Measurements from ENCODE around the gene KCNG2. TPM values are rescaled to one million over a fixed set of nuclear protein-coding genes. Genes with fewer than 3 reads are reported as not detected.

Gene KCNG2
- total RNA-seq, 1 donor from 2014 or later: not detected

DNA sequence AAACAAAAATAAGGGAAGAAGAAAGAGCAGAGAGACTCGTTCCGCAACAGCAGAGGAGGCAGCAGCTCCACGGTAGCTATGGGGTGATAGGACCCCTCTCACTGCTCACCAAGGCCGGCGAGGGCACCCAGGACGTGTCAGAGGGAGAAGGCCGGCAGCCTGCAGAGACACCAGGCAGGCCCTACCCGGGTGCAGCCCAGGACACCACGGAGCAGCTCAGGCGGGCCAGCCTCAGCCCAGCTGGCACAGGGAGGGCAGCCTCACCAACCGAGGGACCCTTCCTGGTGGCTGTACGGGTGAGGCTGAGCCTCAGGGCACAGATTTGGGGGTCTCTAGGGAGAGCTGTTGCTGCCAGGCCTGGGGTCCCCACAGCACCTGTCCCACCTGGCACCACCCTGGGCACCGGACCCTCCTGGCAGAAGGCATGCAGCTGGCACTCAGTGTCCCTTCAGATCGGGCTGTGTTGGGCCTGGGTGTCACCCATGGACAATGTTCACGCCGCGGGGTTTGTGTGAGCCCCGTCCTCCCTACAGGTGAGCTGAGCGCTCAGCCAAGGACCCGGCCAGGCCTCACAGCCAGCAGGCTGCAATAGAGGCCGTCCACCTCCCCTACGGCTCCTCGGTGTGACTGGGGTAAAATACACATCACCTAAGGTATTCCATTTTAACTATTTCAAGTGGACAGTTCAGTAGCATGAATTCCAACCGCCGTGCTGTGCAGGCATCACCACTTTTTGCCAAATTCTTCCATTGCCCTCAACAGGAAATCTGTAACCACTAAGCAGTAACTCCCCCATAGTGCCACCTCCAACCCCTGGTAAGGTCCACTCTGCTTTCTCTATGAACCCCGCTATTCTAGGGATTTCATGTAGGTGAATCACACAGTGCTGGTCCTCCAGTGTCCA lies 21.6 kb downstream of the KCNG2 start:
- no peak for DNase-seq

DNA sequence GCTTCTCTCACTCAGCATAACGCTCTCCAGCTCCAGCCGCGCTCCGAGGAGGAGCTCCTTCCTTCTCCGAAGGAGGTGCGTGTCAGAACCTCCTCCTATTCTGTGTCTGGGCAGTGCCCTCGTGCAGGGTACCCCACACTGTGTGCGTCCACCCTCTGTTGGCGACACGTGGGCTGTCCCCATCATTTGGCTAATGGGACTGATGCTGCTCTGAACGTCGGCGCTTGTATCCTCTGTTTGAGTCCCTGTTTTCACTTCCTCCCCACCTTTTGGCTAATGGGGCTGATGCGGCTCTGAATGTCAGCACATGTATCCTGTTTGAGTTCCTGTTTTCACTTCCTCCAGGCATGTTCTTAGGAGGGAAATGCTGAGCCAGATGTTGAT lies 22.2 kb downstream of the KCNG2 start:
- peak; percentile 29 for DNase-seq

DNA sequence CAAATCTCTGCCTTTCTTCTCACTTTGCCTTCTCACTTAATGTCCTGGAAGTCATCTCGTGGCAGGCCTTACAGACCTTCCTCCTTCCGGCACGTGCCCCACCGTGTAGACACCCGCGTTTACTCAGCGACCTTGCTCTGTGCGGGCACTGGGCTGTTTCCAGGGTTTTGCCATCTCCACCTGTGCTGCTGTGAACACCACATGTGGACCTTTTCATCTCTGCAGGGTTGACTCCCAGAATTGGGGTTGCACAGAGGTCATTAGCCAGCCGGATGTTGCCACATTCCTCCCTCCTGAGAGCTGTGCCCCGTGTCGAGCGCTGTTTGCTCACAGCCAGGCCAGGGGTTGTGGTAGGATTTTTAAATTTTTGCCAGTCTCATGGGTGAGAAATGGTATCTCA lies 25.4 kb downstream of the KCNG2 start:
- DNase-seq: no peak

DNA sequence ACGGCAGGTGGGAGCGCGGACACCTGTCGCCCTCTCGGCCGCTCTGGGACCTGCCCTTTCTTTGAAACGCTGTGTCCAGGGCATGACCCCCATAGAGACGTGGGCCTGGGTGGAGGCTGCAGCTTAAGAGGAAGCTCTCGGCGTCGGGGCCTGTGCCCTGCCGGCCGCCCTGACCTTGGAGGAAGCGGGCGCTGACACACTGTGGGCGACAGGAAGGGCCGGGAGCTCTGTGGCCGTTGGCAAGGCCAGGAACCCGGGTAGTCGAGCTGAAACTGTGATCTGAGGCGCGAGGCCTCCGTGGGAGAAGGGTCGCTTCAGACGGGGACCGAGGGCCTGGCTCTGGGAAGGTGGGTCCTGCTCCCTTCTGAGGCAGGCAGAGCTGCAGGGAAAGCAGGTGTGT lies 28.2 kb downstream of the KCNG2 start:
- no peak for DNase-seq

DNA sequence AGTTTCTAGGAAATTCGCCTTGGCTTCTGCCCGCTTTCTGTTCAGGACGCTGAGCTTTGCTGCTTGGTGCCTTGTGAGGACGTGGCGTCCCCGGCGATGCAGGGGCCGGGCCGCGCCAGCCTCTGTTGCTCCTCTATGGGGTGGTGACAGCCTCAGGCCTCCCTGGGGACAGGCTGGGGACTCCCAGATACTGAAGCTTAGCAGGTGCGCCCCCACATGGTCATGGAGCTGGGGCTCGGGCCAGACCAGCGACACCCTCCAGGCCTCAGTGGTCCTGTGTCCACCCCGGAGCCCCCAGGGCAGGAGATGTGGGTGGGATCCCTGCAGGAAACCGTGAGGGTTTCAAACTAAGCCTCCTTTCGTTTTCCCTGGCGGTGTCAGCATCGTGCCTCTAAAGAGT lies 29.2 kb downstream of the KCNG2 start:
- no peak for DNase-seq

DNA sequence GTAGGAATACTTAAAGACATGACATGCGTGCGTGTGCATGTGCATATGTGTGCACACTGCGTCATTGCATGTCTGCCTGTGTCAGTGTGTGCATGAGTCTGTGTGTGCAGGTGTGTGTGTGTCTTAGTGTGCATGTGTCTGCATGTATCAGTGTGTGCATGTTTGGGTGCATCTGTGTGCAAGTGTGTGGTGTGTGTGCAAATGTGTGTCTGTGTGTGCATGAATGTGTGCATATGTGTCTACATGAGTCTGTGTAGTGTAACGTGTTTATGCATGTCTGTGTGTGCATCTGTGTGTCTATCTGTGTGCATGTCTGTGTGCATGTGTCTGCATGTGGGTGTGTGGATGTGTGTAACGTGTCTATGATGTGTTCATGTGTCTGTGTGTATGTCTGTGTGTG lies 30.5 kb downstream of the KCNG2 start:
- DNase-seq: no peak

DNA sequence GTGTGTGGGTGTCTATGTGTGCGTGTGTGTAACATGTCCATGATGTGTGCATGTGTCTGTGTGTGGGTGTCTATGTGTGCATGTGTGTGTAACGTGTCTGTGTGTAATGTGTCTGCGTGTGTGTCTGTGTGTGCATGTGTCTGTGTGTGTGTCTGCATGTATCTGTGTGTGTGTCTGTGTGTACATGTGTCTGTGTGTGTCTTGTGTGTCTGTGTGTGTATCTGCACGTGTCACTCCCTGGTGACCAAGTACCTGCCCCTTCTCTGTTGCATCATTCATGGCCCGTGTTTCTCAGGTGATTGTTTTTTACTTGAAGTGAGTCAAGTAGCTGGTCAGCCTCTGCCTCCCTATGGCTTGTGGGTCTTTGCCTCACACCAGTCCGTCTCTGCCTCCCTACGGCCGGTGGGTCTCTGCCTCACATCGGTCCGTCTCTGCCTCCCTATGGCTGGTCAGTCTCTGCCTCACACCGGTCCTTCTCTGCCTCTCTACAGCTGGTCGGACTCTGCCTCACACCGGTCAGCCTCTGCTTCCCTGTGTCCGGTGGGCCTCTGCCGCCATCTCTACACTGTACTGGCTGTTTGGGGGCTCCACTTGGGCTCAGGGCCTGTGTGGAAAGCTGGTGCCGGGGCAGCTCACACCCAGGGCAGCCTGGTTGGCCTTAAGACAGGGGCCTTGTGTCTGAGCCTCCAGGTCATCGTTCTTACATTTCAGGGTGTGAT lies 31.6 kb downstream of the KCNG2 start:
- no peak for DNase-seq

DNA sequence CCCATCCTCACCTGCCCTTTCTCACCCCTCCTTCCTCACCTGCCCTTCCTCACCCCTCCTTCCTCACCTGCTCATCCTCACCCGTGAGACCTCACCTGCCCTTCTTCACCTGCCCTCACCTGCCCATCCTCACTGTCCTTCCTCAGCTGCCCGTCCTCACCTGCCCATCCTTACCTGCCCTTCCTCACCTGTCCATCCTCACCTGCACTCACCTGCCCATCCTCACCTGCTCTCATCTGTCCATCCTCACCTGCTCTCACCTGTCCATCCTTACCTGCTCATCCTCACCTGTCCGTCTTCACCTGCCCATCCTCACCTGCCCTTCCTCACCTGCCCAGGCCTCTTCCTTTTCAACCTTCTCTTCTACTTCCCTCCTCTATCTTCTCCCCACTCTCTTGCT lies 34.4 kb downstream of the KCNG2 start:
- no peak for DNase-seq

DNA sequence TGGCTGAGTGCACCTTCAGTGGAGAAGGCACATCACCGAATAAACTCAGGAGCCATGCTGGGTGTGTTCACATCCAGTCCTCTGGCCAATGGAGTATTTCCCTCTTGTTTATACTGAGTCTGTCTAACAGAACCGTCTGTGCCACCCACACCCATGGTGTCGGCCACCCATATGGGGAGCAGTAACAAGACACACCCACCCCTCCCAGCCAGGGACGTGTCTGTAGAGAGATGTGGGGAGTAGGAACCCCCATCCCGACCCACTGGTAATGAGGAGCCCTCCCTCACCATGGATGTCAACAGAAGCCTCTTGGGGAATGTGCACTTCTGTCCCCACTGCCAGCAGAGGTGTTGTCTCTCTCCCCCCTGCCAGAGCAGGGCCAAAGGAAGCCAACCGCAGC lies 37.1 kb downstream of the KCNG2 start:
- DNase-seq: no peak

DNA sequence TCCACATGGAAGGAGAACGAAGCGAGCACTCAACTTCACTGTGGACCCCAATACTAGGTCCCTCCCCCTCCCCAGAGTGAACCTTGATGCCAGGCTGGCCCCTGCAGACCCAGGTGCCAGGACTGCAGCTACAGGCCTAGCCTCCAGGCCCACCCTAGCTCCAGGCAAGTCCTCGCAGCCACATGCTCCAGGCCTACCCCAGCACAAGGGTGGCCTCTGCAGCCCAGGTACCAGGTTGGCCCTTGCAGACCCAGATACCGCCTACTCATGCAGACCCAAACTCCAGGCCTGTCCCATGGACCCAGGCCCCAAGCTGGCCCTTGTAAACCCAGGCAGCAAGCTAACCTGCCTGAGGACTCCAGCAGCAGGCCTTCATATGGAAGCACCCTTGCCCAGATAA lies 44.2 kb downstream of the KCNG2 start:
- no peak for DNase-seq

DNA sequence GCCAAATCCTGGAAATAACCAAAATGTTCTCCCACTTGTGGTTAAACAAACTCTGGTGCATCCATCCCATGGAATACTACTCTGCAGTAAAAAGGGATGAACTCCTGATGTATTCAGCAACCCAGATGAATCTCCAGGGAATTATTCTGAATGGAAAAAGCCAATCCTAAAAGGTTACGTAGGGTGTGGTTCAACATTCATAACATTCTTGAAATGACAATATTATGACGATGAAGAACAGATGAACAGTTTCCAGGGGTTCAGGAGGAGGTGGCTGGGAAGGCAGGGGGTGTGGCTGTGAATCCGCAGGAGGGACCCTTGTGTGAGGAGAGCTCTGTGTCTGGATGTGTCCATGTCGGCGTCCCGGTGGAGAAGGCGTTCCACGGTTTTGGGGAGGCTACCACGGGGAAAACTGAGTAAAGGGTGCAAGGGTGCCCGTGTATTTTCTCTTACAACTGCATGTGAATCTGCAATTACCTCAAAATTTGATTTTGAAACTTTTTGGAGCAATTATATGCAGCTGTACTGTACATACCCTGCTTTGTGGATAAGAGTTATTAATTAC lies 47.3 kb downstream of the KCNG2 start:
- no peak for DNase-seq

DNA sequence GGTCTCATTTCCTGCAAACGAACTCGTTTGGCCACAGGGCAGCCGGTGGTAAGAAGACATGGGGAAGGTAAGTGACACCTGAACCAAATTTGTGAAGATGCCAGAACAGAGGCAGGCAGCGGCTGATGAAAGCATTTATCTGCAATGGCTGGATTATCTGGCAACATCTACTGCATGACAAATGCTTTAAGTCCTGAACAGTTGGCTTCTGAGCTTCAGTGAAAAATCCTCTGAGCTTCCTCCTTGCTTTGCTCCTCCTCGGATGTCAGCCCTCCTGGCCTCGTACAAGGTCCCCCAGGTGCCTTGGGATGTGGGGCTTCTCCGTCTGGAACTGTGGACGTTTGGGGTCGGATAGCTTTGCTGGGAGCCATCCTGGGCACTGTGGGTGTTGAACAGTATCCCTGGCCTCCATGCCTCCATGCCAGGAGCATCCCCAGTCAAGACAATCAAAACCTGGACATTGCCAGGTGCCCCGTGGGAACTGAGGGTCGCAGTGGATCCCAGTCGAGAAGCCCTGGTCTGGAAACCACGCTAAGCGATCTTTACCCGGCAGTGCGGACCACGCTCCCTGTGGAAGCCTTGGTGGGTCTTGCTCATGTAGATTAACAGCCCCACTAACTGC lies 49.3 kb downstream of the KCNG2 start:
- DNase-seq: peak; percentile 33

DNA sequence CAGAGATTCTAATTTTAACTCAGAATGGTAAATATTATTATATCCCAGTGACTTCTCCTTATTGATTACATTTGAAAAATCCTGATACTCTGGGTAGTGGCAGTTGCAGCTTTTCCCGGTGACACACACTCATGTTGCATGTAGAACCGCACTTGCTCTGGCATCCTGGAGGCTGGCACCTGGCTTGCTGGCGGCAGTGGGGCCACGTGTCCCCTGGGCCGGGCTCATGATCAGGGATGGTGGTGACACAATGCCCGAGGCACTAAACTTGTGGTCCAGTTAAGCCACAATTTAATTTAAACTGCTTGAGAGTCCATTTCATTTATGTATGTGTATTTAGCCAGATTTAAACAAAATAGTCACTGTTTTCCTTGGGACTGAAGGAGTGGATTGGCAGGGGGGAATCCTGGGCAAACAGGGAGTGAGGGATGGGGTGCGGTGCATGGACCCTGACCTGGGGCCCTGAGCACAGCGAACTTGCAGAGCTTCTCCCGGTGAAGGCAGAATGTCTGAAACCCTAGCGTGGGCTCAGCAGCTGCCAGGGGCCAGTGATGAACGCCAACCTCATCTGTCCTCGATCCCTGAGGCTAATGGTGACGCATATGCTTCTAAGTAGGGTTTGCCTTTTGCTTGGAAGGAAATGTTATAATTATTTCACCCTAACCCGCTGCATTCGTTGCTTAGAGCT lies 50.0 kb downstream of the KCNG2 start:
- peak; percentile 37 for DNase-seq

DNA sequence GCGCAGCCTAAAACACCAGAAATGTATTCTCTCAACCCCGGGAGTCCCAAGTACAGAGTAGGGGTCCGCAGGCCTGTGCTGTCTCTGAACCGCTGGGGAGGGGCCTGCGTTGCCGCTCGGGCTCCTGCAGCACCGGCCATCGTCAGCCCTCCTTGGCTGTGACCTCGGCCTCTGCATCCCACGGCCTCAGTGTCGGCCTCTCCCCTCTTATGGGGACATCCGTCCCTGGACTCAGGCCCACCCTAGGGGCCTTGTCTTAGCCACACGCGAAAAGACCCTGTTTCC lies 50.5 kb downstream of the KCNG2 start:
- DNase-seq: no peak

DNA sequence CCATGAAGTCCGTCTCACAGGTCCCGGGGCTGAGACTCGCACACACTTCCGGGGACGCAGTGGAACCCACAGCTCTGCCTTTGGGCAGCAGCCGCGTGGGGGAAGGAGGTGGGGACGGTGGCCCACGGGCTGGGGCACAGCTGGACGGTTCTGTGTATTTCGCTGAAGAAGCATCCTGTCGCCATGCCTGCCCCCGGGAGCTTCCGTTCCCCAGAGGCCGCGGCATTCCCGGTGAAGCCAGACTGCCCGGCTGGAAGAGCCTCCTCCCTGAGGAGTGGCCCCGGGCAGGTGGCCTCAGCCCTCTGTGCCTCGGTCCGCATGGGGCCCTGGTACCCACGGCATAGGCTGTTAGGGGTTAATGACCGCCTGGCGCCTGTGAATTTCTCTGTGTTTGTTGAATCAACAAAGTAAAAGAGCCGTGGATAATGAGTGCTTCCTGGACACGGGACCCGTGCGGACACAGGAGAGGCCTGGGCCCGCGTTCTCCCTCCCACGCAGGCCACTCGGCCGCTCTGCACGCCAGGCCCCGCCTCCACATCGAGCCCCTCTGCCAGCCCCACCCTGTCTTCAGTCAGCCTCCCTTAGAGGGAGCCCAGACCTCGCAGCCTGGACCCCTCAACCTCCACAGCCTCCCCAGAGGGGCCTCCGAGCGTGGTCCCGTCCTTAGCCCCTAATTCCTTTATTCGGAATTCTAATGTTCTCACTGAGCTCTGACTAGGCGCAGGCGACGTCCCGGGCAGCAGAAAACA lies 51.0 kb downstream of the KCNG2 start:
- no peak for DNase-seq

DNA sequence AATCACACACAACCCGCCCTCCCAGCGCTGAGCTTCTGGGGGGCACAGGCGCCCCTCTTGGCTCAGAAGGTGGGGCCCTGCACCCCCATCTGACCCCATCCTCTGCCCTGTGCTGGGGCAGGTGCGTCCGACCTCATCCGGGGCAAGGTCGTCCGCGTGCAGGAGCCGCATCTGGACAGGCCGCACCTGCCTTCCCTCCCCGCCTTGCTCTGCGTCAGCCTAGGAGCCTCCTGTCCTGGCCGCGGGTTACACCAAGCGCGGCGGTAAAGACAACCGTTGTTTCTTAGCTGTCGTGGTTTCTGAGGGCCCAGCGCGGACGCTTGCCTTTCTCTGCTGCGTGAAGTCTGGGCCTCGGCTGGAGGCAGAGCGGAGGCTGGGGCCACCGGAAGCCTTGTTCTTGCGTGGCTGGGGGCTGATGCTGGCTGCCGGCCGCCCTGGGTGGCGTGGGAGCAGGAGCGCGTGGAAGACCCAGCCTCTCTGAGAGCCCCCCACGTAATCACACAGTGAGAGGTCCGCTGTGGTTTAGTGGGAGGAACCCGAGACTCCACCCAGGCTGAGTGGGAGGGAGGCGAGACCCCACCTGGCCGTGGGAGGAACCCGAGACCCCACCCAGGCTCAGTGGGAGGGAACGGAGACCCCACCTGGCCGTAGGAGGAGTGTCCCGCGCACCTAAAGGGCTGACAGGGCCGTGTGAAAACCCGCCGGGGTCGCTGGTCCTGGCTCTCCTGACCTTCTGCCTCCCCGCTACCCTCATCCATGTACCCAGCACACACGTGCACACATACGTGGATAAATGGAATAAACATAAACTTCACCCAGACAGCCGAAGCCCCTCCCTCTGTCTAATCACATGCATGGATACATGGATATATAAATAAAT lies 51.8 kb downstream of the KCNG2 start:
- no peak for DNase-seq

DNA sequence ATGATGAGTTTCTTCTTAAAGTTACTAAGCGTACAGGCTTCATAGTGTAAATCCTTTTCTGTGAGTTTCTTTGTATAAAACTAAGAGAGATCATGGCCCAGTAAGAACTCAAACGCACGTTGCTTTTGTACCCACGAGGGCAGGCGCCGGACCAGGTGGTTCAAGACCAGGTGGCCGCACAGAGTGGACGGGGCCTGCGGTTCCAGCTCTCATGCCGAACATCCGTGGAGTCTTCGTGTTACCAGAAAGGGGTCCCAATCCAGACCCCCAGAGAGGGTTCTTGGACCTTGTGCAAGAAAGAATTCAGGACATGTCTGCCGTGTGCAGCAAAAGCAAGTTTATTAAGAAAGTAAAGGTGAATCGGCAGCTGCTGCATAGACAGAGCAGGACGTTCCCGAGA lies 53.0 kb downstream of the KCNG2 start:
- DNase-seq: no peak

DNA sequence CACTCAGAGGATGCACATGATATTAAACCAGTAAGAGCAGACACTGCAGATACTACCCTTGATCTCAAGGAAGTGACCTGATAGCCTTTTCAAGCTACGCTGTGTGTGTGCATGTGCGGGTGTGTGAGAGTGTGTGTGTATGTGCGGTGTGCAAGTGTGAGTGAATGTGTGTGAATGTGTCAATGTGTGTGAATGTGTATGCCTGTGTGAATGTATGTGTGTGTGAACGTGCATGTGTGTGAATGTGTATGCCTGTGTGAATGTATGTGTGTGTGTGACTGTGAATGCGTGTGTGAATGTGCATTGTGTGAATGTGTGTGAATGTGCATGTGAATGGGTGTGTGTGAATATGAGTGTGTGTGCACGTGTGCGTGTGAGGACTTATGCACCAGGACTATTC lies 53.8 kb downstream of the KCNG2 start:
- no peak for DNase-seq

DNA sequence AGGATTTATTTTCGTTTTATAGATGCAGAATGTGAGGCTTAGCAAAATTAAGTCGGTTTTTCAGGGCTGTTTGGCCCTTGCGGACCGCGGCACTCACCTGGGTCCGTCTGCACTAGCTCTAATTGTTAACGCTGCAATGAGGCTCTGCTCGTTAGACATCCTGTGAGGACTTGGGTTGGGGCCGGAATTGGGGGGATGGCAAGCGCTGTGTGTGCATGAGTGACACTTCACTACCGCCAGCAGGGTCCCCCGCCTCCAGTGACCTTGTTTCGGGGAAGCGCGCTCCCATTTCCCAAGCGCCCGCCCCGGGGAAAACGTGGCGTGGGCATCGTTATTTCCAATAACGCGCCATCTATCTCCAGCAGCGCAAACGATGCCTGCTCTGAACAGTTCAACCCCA lies 54.2 kb downstream of the KCNG2 start:
- DNase-seq: no peak

DNA sequence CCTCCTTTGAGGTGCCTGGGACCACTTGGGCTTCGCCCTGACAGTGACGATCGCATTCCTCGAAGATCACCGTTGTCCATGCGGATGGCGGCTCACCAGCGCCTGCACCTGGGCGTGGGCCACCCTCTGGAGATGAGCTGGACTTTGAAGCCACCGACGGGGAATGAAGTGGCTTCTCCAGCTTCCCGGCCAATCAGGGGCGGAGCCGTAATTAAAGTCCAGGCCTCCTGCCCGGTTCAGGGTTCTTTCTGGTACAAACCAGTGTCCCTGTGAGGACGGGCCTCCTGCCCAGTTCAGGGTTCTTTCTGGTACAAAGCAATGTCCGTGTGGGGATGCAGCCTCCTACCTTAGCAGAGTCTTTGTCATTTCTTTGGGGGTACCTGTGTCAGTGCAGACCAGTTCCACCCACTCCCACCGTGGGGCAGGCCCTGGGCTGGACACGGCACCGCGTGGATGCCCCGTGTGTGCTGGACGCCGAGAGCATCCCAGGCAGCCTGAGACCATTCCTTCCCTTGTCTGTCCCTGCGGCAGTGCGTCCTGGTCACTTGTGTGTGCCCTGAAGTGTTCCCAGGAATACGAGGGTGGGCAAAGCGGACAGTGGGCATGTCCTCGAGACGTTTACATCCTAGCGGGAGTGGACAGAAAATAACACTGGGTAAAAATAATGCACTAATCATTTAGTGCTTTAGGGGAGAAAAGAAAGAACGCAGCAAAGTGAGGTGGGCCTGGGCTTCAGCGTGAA lies 55.0 kb downstream of the KCNG2 start:
- DNase-seq: no peak
